H1 (cell line): ENCODE results near the gene DNAH8. TPM values are rescaled to one million over a fixed set of nuclear protein-coding genes. Genes with fewer than 3 reads are reported as not detected.

Experiments
- CTCF ChIA-PET: fragments of 300-600 bp; sonication (Branson Sonifier 250); formaldehyde crosslinking; loops from one replicate; lab custom pipeline; 2021; ENCODE audit not compliant: partially characterized antibody; lab: Charles Lee
- POLR2A ChIA-PET: fragments of 300-600 bp; sonication (Branson Sonifier 250); formaldehyde crosslinking; loops from one replicate; lab custom pipeline; 2021; ENCODE audit warnings: inconsistent platforms; ENCODE audit not compliant: partially characterized antibody; lab: Charles Lee
- DNase-seq, 2 experiments: peaks; one replicate each; pipeline versions ENCODE4 v3.0.0 to v3.0.0-alpha.2; 2010 to 2022; ENCODE audit warnings: low spot score in 2 of 2, low read depth in 1 of 2, mixed read lengths in 1 of 2
- FAIRE-seq: peaks from 2 replicates; lab custom pipeline; 2011; peaks lifted over from hg19 to GRCh38; lab: Jason Lieb, UNC
- H2AFZ ChIP-seq: 2 replicates; pipeline ENCODE4 v1.8.1; 2012; ENCODE audit warnings: low read length, inconsistent platforms
- H2AK5ac ChIP-seq: 2 replicates; pipeline ENCODE4 v1.6.1; 2013; ENCODE audit warnings: low read depth, low read length
- H2BK120ac ChIP-seq: replicated peaks from 2 replicates; pipeline ENCODE3; 2013; ENCODE audit warnings: low read depth, low read length, inconsistent platforms
- H2BK12ac ChIP-seq: 2 replicates; pipeline ENCODE4 v1.6.1; 2013; ENCODE audit warnings: low read depth, low read length
- H2BK15ac ChIP-seq: 2 replicates; pipeline ENCODE4 v1.6.1; 2013; ENCODE audit warnings: low read length
- H2BK20ac ChIP-seq: 2 replicates; pipeline ENCODE4 v1.6.1; 2013; ENCODE audit warnings: low read length
- H2BK5ac ChIP-seq: 2 replicates; pipeline ENCODE4 v1.6.1; 2013; ENCODE audit warnings: low read depth, low read length
- H3K14ac ChIP-seq: 2 replicates; pipeline ENCODE4 v1.6.1; 2013; ENCODE audit warnings: inconsistent platforms; ENCODE audit not compliant: insufficient read length
- H3K18ac ChIP-seq: 2 replicates; pipeline ENCODE4 v1.6.1; 2013; ENCODE audit warnings: low read length; ENCODE audit errors: extremely low read depth
- H3K23ac ChIP-seq: 2 replicates; pipeline ENCODE4 v1.6.1; 2013; ENCODE audit warnings: inconsistent platforms; ENCODE audit not compliant: insufficient read length
- H3K23me2 ChIP-seq: 2 replicates; pipeline ENCODE4 v1.6.1; 2013; ENCODE audit warnings: low read depth, low read length
- H3K27ac ChIP-seq: 2 replicates; pipeline ENCODE4 v1.6.1; 2011; ENCODE audit warnings: low read depth, low read length, inconsistent platforms
- H3K27me3 ChIP-seq, 4 experiments: replicated peaks in 1 of 4; 1 replicate in 1 of 4; 2 replicates in 3 of 4; pipeline versions ENCODE4 v1.6.1 to v1.8.1; 2011 to 2013; ENCODE audit warnings: low read length in 3 of 4, mild to moderate bottlenecking in 3 of 4, inconsistent platforms in 2 of 4, mixed read lengths in 2 of 4, moderate library complexity in 1 of 4; ENCODE audit not compliant: control insufficient read depth in 3 of 4, insufficient read depth in 3 of 4; ENCODE audit errors: extremely low read depth in 1 of 4
- H3K36me3 ChIP-seq, 4 experiments: 2 replicates each; pipeline versions ENCODE4 v1.6.1 to v1.8.1; 2011 to 2013; ENCODE audit warnings: mild to moderate bottlenecking in 4 of 4, low read length in 3 of 4, moderate library complexity in 2 of 4, control low read depth in 1 of 4, inconsistent platforms in 1 of 4; ENCODE audit not compliant: insufficient read depth in 4 of 4, control insufficient read depth in 2 of 4
- H3K4ac ChIP-seq: replicated peaks from 2 replicates; pipeline ENCODE3; 2013; ENCODE audit warnings: low read length, low read depth, mixed read lengths, inconsistent platforms; ENCODE audit not compliant: insufficient read length
- H3K4me1 ChIP-seq, 4 experiments: replicated peaks in 1 of 4; 1 replicate in 1 of 4; 2 replicates in 3 of 4; pipeline versions ENCODE4 v1.6.1 to v1.8.1; 2011 to 2013; ENCODE audit warnings: low read length in 3 of 4, inconsistent platforms in 2 of 4, mixed read lengths in 1 of 4; ENCODE audit not compliant: insufficient read depth in 4 of 4, control insufficient read depth in 3 of 4
- H3K4me2 ChIP-seq, 2 experiments: 2 replicates each; pipeline versions ENCODE4 v1.6.1 to v1.8.1; 2011 to 2013; ENCODE audit warnings: low read depth in 2 of 2, low read length in 2 of 2, control low read depth in 1 of 2, inconsistent platforms in 1 of 2, mild to moderate bottlenecking in 1 of 2; ENCODE audit not compliant: insufficient read depth in 1 of 2
- H3K4me3 ChIP-seq, 4 experiments: fragments of 200-600, 300-600 bp in 1 of 4; sonication (generic), shearing (Covaris generic), sonication (Bioruptor Twin) in 1 of 4; 2 replicates each; pipeline versions ENCODE4 v1.5.1 to v1.8.1; 2011 to 2016; ENCODE audit warnings: low read length in 4 of 4, low read depth in 3 of 4, control low read depth in 2 of 4, inconsistent platforms in 2 of 4, mild to moderate bottlenecking in 2 of 4, mixed read lengths in 1 of 4, moderate library complexity in 1 of 4; ENCODE audit not compliant: insufficient read depth in 2 of 4; ENCODE audit errors: extremely low read depth in 1 of 4
- H3K56ac ChIP-seq: replicated peaks from 2 replicates; pipeline ENCODE3; 2013; ENCODE audit warnings: low read depth, mild to moderate bottlenecking, mixed read lengths, low read length, inconsistent platforms; ENCODE audit not compliant: insufficient read length
- H3K79me1 ChIP-seq: 2 replicates; pipeline ENCODE4 v1.6.1; 2013; ENCODE audit warnings: low read depth, low read length, control low read depth
- H3K79me2 ChIP-seq, 2 experiments: 2 replicates each; pipeline versions ENCODE4 v1.6.1 to v1.8.1; 2012 to 2013; ENCODE audit warnings: low read length in 2 of 2, mild to moderate bottlenecking in 2 of 2, inconsistent platforms in 1 of 2; ENCODE audit not compliant: insufficient read depth in 2 of 2, control insufficient read depth in 1 of 2
- H3K9ac ChIP-seq, 4 experiments: replicated peaks in 1 of 4; 1 replicate in 1 of 4; 2 replicates in 3 of 4; pipeline versions ENCODE4 v1.6.1 to v1.8.1; 2011 to 2013; ENCODE audit warnings: low read depth in 3 of 4, low read length in 3 of 4, control low read depth in 2 of 4, mild to moderate bottlenecking in 2 of 4, moderate library complexity in 2 of 4, inconsistent platforms in 1 of 4; ENCODE audit errors: extremely low read depth in 1 of 4
- H3K9me3 ChIP-seq, 2 experiments: 2 replicates each; pipeline versions ENCODE4 v1.6.1 to v1.8.1; 2012 to 2013; ENCODE audit warnings: mild to moderate bottlenecking in 2 of 2, moderate library complexity in 2 of 2, control low read depth in 1 of 2, inconsistent platforms in 1 of 2, low read depth in 1 of 2, low read length in 1 of 2, mixed read lengths in 1 of 2; ENCODE audit not compliant: insufficient read depth in 2 of 2
- H4K20me1 ChIP-seq, 2 experiments: replicated peaks in 1 of 2; 2 replicates each; pipeline versions ENCODE3 to v1.8.1; 2011 to 2013; ENCODE audit warnings: inconsistent platforms in 2 of 2, low read length in 2 of 2, mild to moderate bottlenecking in 1 of 2; ENCODE audit not compliant: insufficient read depth in 2 of 2, control insufficient read depth in 1 of 2
- H4K5ac ChIP-seq: 2 replicates; pipeline ENCODE4 v1.6.1; 2013; ENCODE audit warnings: low read length, low read depth, mixed read lengths, inconsistent platforms; ENCODE audit not compliant: insufficient read length
- H4K8ac ChIP-seq: 2 replicates; pipeline ENCODE4 v1.8.0; 2013; ENCODE audit warnings: mild to moderate bottlenecking, moderate library complexity, low read length, inconsistent platforms; ENCODE audit not compliant: insufficient read depth; ENCODE audit errors: extremely low read depth
- H4K91ac ChIP-seq: replicated peaks from 2 replicates; pipeline ENCODE3; 2013; ENCODE audit warnings: low read length, mixed read lengths, inconsistent platforms; ENCODE audit not compliant: insufficient read length
- CEBPB ChIP-seq: IDR thresholded peaks from 2 replicates; pipeline ENCODE4 v1.6.1; 2012; ENCODE audit warnings: low read depth, low read length
- RBBP5 ChIP-seq: IDR thresholded peaks from 2 replicates; pipeline ENCODE4 v1.7.1; 2012; ENCODE audit warnings: low read depth, mild to moderate bottlenecking, inconsistent platforms, low read length, moderate library complexity, borderline replicate concordance
- SIN3A ChIP-seq, 2 experiments: IDR thresholded peaks in 1 of 2; conservative IDR thresholded peaks in 1 of 2; 2 replicates each; pipeline ENCODE4 v1.6.1; 2011 to 2012; ENCODE audit warnings: low read length in 2 of 2, improper control_type of control experiment in 1 of 2, low read depth in 1 of 2, mild to moderate bottlenecking in 1 of 2
- TAF7 ChIP-seq: optimal IDR thresholded peaks from 2 replicates; pipeline ENCODE3; 2011; ENCODE audit warnings: low read depth, mild to moderate bottlenecking, inconsistent platforms, low read length, moderate library complexity, borderline replicate concordance
- TCF12 ChIP-seq: IDR thresholded peaks from 2 replicates; pipeline ENCODE4 v1.6.1; 2011; ENCODE audit warnings: low read depth, mild to moderate bottlenecking, low read length
- WGBS, 2 experiments: shearing (Covaris generic) in 1 of 2; methylation state at CpG; one replicate each; pipeline versions ENCODE4 v1.1.6 to v1.1.7; 2013 to 2015; ENCODE audit warnings: low lambda C conversion rate in 2 of 2, mixed read lengths in 2 of 2, inconsistent platforms in 1 of 2, low coverage in 1 of 2, missing lambda C conversion rate in 1 of 2; ENCODE audit not compliant: insufficient replicate concordance in 2 of 2, insufficient coverage in 1 of 2, insufficient read length in 1 of 2; ENCODE audit errors: extremely low coverage in 1 of 2, missing lambda C conversion rate in 1 of 2; 5-methylcytosine and 5-hydroxymethylcytosine counted together
- polyA plus RNA-seq, 7 experiments: library from polyadenylated mRNA; depleted of rRNA in 3 of 7; stranded (reverse) in 5 of 7; unstranded in 2 of 7; fragments of >200 nt in 5 of 7; fragments of 200-250 nt in 2 of 7; gene quantifications; 1 replicate in 5 of 7; 2 replicates in 1 of 7; 4 replicates in 1 of 7; pipeline versions ENCODE4 v1.2.1 to v1.2.3, GENCODE V29; 2011 to 2013; ENCODE audit warnings: missing spikeins in 2 of 7, mixed read lengths in 2 of 7
- total RNA-seq: library from RNA; stranded (reverse); fragmentation: NEBNext Ultra II Directional; extraction: Animal tissue kit (Norgen Biotek cat#: 25700); gene quantifications from 2 replicates; pipeline ENCODE4 v1.2.1, GENCODE V29; 2021

The DNAH8 gene
- total and polyA plus RNA-seq, 2 of the 8 experiments (the other 6 are each of a cell fraction or from before 2014, with no cell fraction given), result under 0.01 TPM; not detected in 1

DNA sequence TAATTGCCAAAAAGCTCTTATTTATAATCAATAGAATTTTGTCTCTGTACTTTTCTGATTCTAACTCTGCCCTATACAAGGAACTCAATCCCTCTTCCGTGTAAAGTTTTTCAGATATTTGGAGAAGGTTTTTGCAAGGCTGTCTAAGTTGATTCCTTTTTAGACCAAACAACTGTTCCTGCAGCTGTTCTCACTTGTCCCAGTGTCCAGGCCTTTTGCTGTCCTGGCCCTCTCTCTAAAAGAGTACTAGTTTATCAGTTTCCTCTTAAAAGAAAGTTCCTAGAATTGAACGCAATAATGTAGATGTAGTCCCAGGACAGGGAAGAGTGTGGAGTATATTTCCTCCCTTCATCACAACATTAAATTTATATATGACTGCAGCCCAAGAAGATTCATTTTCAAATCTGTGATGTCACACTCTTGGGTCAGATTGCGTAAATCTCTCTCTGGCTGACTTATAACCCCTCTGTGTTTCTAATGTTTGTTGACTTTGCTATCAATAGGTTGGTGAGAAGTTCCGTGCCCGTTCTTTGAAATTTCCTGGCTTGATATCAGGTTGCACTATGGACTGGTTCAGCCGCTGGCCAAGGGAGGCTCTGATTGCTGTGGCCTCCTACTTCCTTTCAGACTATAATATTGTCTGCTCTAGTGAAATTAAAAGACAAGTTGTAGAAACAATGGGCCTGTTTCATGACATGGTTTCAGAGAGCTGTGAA is 194.1 kb downstream of the DNAH8 start:
- no peaks in the 10 kb centered on the region for H3K27me3 ChIP-seq
- H3K56ac ChIP-seq, result no peak overlapping the region
- H3K14ac ChIP-seq, result no peak overlapping the region
- H4K8ac ChIP-seq, result no peak overlapping the region
- H3K27ac ChIP-seq, result no peak overlapping the region
- H3K79me1 ChIP-seq, result no peaks in the 10 kb centered on the region
- H2AFZ ChIP-seq, result no peak overlapping the region
- no peak overlapping the region for H2BK5ac ChIP-seq
- no peak overlapping the region for H2BK15ac ChIP-seq
- H3K4me1 ChIP-seq, result no peaks in the 10 kb centered on the region
- no peak overlapping the region for H3K4ac ChIP-seq
- DNase-seq, result no peak
- H3K9ac ChIP-seq, result no peak overlapping the region
- H3K4me3 ChIP-seq, result no peak overlapping the region
- H3K79me2 ChIP-seq, result no peaks in the 10 kb centered on the region
- H4K20me1 ChIP-seq, result no peaks in the 10 kb centered on the region
- WGBS, 2 experiments, result 80% methylated on average over 6 of the region's 6 CpGs; no CpG with 5 or more reads in 1 of the 2 experiments
- H3K23me2 ChIP-seq, result no peaks in the 10 kb centered on the region
- no peak overlapping the region for H3K18ac ChIP-seq
- H3K9me3 ChIP-seq, result no peaks in the 10 kb centered on the region
- H3K23ac ChIP-seq, result no peak overlapping the region
- H3K36me3 ChIP-seq, result no peaks in the 10 kb centered on the region
- ChIA-PET POLR2A (no interaction called here), CTCF (interaction anchor here (0.9 to 1.0 kb wide), 2 partner anchors 35 to 37 kb away, joined by 3 read pairs; no protein-coding TSS in a partner anchor)
- no peak overlapping the region for H2BK20ac ChIP-seq
- H4K91ac ChIP-seq, result no peak overlapping the region
- H4K5ac ChIP-seq, result no peak overlapping the region
- H2BK12ac ChIP-seq, result no peak overlapping the region
- H2AK5ac ChIP-seq, result no peak overlapping the region
- no peak overlapping the region for H3K4me2 ChIP-seq
- no peak overlapping the region for H2BK120ac ChIP-seq
- no peak for FAIRE-seq
- TF ChIP-seq RBBP5 (no peak), CEBPB (peak; percentile 23; the same call in 1 of the 2 replicates), TCF12 (no peak), SIN3A (conservative IDR thresholded peaks at IDR 0.05 in 1 of 2, IDR thresholded peaks at IDR 0.05 in 1 of 2; ENCODE audit: low read depth in 1 of 2, low read length in 2 of 2) (no peak), TAF7 (no peak)
